Spleen (tissue), 11 donors: Measurements from ENCODE around the gene UTS2R. TPM values are rescaled to one million over a fixed set of nuclear protein-coding genes. Genes with fewer than 3 reads are reported as not detected.
"Not testable (repeated sequence)": the region's sequence is repeated elsewhere in the genome, so short reads cannot be mapped to it uniquely, and the experiment has no call there.

ENCODE experiments used
- DNase-seq: peaks from one replicate; pipeline ENCODE4 v3.0.0-alpha.2; 2020
- H3K27ac ChIP-seq, 8 donors: fragments of 200-600 bp; sonication (generic) in 7 of 8; 1 replicate in 4 of 8; 2 replicates in 4 of 8; pipeline versions ENCODE4 v1.5.0 to v1.8.0; 2016 to 2021; ENCODE audit warnings: inconsistent platforms in 4 of 8, mild to moderate bottlenecking in 4 of 8, moderate library complexity in 1 of 8
- H3K27me3 ChIP-seq, 7 donors: fragments of 200-600 bp; sonication (generic) in 6 of 7; replicated peaks in 1 of 7; 1 replicate in 4 of 7; 2 replicates in 3 of 7; pipeline versions ENCODE4 v1.5.0 to v1.8.0; 2016 to 2021; ENCODE audit warnings: inconsistent platforms in 3 of 7, mild to moderate bottlenecking in 1 of 7
- H3K36me3 ChIP-seq, 6 donors: fragments of 200-600 bp; sonication (generic) in 5 of 6; 1 replicate in 4 of 6; 2 replicates in 2 of 6; pipeline versions ENCODE4 v1.5.0 to v1.8.0; 2016 to 2021; ENCODE audit warnings: inconsistent platforms in 2 of 6
- H3K4me1 ChIP-seq, 6 donors: fragments of 200-600 bp; sonication (generic) in 5 of 6; 1 replicate in 3 of 6; 2 replicates in 3 of 6; pipeline versions ENCODE4 v1.5.0 to v1.8.0; 2016 to 2021; ENCODE audit warnings: inconsistent platforms in 3 of 6
- H3K4me3 ChIP-seq, 8 donors: fragments of 200-600 bp; sonication (generic) in 7 of 8; 1 replicate in 4 of 8; 2 replicates in 4 of 8; pipeline versions ENCODE4 v1.5.0 to v1.8.0; 2016 to 2021; ENCODE audit warnings: inconsistent platforms in 4 of 8, mild to moderate bottlenecking in 4 of 8, moderate library complexity in 2 of 8
- H3K9me3 ChIP-seq, 8 donors: fragments of 200-600 bp; sonication (generic) in 7 of 8; 1 replicate in 4 of 8; 2 replicates in 4 of 8; pipeline versions ENCODE4 v1.5.0 to v1.8.0; 2016 to 2021; ENCODE audit warnings: inconsistent platforms in 4 of 8
- POLR2A ChIP-seq, 3 donors: fragments of 450-650 bp; IDR thresholded peaks; one replicate each; pipeline ENCODE4 v1.5.1; 2017; ENCODE audit warnings: antibody characterized with exemption in 3 of 3, mild to moderate bottlenecking in 1 of 3
- POLR2AphosphoS5 ChIP-seq, 3 donors: sonication (generic); formaldehyde crosslinking; IDR thresholded peaks; one replicate each; pipeline ENCODE4 v1.5.1; 2017; ENCODE audit warnings: antibody characterized with exemption in 3 of 3
- WGBS, 5 donors: extraction: QIAGEN DNeasy Blood & Tissue Kit in 3 of 5; methylation state at CpG; one replicate each; pipeline versions ENCODE4 v1.1.5 to v1.1.7; 2013 to 2018; 5-methylcytosine and 5-hydroxymethylcytosine counted together
- intact Hi-C: fragments of 100-400 bp; cut with DNase I; formaldehyde crosslinking; loops from one replicate; pipeline ENCODE4 v1.15.0; 2023; ENCODE audit warnings: low total_unique reads
- polyA plus RNA-seq, 3 donors: library from polyadenylated mRNA; stranded (reverse); fragments of 200-250 nt; gene quantifications; one replicate each; pipeline ENCODE4 v1.2.1, GENCODE V29; 2013
- total RNA-seq, 7 donors: library from RNA; depleted of rRNA in 3 of 7; stranded (reverse); fragments of >200 nt in 3 of 7; fragmentation: NEBNext Ultra II Directional in 4 of 7; extraction: Animal tissue kit (Norgen Biotek cat#: 25700) in 4 of 7; gene quantifications; one replicate each; pipeline versions ENCODE4 v1.1.0 to v1.2.1, GENCODE V29; 2016 to 2021
- TF ChIP-seq, protein P1 (sequence below), 11 experiments: fragments of 200-600 bp in 7 of 11; fragments of 450-650 bp in 4 of 11; sonication (generic) in 4 of 11; IDR thresholded peaks in 8 of 11; conservative IDR thresholded peaks in 3 of 11; 1 replicate in 7 of 11; 2 replicates in 4 of 11; pipeline versions ENCODE4 v1.4.0 to v1.8.0; 2016 to 2021; ENCODE audit warnings: antibody characterized with exemption in 11 of 11, inconsistent platforms in 4 of 11, mild to moderate bottlenecking in 1 of 11
- donor health status: healthy with polysubstance abuse.
- donor health status: DM: no; HTN: no; CAD: no; lungs with moderate emphysema.
- donor health status: DM: no; HTN: no; CAD: no.
- donor health status: Bipolar disorder and iron deficiency.
- donor health status: healthy.
- donor health status: DM: no; HTN: no; CAD: no.
- donor health status: DM: yes; HTN: yes; CAD: no.

Gene UTS2R
- total and polyA plus RNA-seq, 10 donors: 0.26 to 3.1 (median 0.60) TPM; not detected in 5

DNA sequence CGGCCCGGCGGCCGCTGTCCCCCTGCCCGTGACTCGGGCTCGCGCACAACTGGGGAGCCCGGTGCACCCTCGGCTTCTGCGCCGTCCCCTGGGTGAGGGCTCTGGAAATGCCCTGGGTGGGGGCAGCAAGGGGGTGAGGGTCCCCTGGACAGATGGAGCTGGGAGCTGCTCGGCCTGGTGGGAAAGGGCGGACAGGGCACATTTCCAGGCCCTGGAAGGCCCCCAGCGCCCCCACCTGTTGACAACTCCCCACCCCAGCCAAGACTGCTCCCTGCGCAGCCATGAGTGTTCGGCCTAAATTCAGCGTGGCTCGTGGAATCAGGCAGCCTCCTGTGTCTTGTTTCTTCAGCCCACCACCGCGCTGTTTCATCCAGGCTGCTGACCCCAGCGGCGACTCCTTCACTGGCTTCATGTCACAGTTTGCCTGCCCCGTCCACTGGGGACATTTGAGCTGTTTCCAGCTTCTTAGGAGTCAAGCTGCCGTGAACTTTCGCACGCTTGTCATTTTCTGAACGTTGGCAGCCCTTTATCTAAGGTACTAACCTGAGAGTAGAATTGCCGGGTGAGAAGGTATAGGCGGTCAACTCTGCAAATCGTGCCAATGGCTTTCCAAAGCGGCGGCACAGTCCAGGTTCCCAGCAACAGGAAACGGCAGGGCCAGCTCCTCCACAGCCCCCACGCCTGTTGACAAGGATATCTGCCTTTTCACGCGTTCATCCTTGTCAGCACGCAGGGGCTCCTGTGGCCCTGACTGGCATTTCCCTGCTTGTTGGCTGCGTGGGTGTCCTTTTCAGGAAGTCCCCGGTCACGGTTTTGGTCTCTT, 895 bp downstream of the UTS2R start:
- intact Hi-C loops: no loop called here
- Histone ChIP-seq H3K27ac (no peak overlapping the region), H3K4me1 (peaks cover 8 to 41% (median 33%) of the 10 kb centered on the region in 6 donors), H3K27me3 (peaks cover 4 to 86% (median 66%) of the 10 kb centered on the region in 7 donors), H3K9me3 (no peaks in the 10 kb centered on the region), H3K4me3 (peak overlapping the region in 2 of 8 donors; percentile 13 to 64), H3K36me3 (no peaks in the 10 kb centered on the region)
- TF ChIP-seq POLR2AphosphoS5 (IDR thresholded peaks at IDR 0.05): no peak
- TF ChIP-seq POLR2A (IDR thresholded peaks at IDR 0.05): no peak
- TF ChIP-seq, protein P1, sequence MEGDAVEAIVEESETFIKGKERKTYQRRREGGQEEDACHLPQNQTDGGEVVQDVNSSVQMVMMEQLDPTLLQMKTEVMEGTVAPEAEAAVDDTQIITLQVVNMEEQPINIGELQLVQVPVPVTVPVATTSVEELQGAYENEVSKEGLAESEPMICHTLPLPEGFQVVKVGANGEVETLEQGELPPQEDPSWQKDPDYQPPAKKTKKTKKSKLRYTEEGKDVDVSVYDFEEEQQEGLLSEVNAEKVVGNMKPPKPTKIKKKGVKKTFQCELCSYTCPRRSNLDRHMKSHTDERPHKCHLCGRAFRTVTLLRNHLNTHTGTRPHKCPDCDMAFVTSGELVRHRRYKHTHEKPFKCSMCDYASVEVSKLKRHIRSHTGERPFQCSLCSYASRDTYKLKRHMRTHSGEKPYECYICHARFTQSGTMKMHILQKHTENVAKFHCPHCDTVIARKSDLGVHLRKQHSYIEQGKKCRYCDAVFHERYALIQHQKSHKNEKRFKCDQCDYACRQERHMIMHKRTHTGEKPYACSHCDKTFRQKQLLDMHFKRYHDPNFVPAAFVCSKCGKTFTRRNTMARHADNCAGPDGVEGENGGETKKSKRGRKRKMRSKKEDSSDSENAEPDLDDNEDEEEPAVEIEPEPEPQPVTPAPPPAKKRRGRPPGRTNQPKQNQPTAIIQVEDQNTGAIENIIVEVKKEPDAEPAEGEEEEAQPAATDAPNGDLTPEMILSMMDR (IDR thresholded peaks at IDR 0.05 in 8 of 11, conservative IDR thresholded peaks at IDR 0.05 in 3 of 11): no peak
- peak; percentile 24 for DNase-seq
- 25 to 40% (median 37%) methylated on average over 31 to 41 of the region's 41 CpGs for WGBS, 5 donors

DNA sequence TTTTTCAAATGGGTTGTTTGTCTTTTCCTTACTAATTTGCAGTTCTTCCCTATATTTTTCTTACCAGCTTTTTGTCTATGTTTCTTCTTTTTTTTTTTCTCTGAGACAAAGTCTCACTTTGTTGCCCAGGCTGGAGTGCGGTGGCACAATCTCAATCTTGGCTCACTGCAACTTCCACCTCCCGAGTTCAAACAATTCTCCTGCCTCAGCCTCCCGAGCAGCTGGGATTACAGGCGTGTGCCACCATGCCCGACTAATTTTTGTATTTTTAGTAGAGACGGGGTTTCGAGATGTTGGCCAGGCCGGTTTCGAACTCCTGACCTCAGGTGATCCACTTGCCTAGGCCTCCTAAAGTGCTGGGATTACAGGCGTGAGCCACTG, 1.5 kb downstream of the UTS2R start:
- H3K4me1 ChIP-seq: peaks cover 8 to 41% (median 33%) of the 10 kb centered on the region in 6 donors
- intact Hi-C loops, H3K9me3 ChIP-seq, H3K27ac ChIP-seq, H3K4me3 ChIP-seq, H3K36me3 ChIP-seq: not testable (repeated sequence)
- peaks cover 4 to 91% (median 66%) of the 10 kb centered on the region in 7 donors for H3K27me3 ChIP-seq
- 80 to 89% (median 82%) methylated on average over 10 of the region's 10 CpGs for WGBS, 5 donors
- DNase-seq: peak; percentile 2

- intact Hi-C loops: no loop called here
- peaks cover 4 to 93% (median 67%) of the 10 kb centered on the region in 7 donors for H3K27me3 ChIP-seq
Measured at GRCh38 chr17:82373731-82374625, 2.4 kb downstream of the UTS2R start.

GRCh38 chr17:82374626-82375331, 3.2 kb downstream of the UTS2R start:
- no peaks in the 10 kb centered on the region for H3K9me3 ChIP-seq
- intact Hi-C loops: no loop called here
- no peak overlapping the region for H3K27ac ChIP-seq
- peaks cover 8 to 41% (median 33%) of the 10 kb centered on the region in 6 donors for H3K4me1 ChIP-seq
- TF ChIP-seq POLR2AphosphoS5 (IDR thresholded peaks at IDR 0.05) (no peak), POLR2A (IDR thresholded peaks at IDR 0.05) (no peak)
- TF ChIP-seq, protein P1 (IDR thresholded peaks at IDR 0.05 in 8 of 11, conservative IDR thresholded peaks at IDR 0.05 in 3 of 11): no peak
- no peak overlapping the region for H3K4me3 ChIP-seq
- H3K27me3 ChIP-seq: peaks cover 4 to 93% (median 72%) of the 10 kb centered on the region in 7 donors
- DNase-seq: peak; percentile 32
- 30 to 49% (median 36%) methylated on average over 37 to 79 of the region's 79 CpGs for WGBS, 5 donors
- no peaks in the 10 kb centered on the region for H3K36me3 ChIP-seq

More at GRCh38 chr17:82373731-82374625, 2.4 kb downstream of the UTS2R start:
- Histone ChIP-seq H3K9me3 (no peaks in the 10 kb centered on the region), H3K4me3 (no peak overlapping the region), H3K27ac (no peak overlapping the region), H3K36me3 (no peaks in the 10 kb centered on the region), H3K4me1 (peaks cover 8 to 41% (median 33%) of the 10 kb centered on the region in 6 donors)
- DNase-seq: peak; percentile 46
- 86 to 91% (median 89%) methylated on average over 20 to 37 of the region's 37 CpGs for WGBS, 5 donors
- no peak for TF ChIP-seq POLR2AphosphoS5 (IDR thresholded peaks at IDR 0.05)
- TF ChIP-seq, protein P1 (IDR thresholded peaks at IDR 0.05 in 8 of 11, conservative IDR thresholded peaks at IDR 0.05 in 3 of 11): no peak
- TF ChIP-seq POLR2A (IDR thresholded peaks at IDR 0.05): no peak
